Effector CD8-positive, alpha-beta T cell (primary cell): Measurements from ENCODE around the gene SSH2.
"Not testable (repeated sequence)": the region's sequence is repeated elsewhere in the genome, so short reads cannot be mapped to it uniquely, and the experiment has no call there.

Experiments used
- DNase-seq: peaks from one replicate; lab custom pipeline; 2025; lab: John Stamatoyannopoulos, UW

The SSH2 gene

GRCh38 chr17:29740017-29740416 is 190.0 kb downstream of the SSH2 start:
- DNase-seq, result no peak

GRCh38 chr17:29734640-29735039 is 195.4 kb downstream of the SSH2 start:
- DNase-seq, result no peak

GRCh38 chr17:29733166-29733565 is 196.9 kb downstream of the SSH2 start:
- no peak for DNase-seq

- no peak for DNase-seq
These were observed 197.4 kb downstream of the SSH2 start for GRCh38 chr17:29732613-29733012.

GRCh38 chr17:29732209-29732608 is 197.8 kb downstream of the SSH2 start:
- no peak for DNase-seq

GRCh38 chr17:29731589-29731929 is 198.5 kb downstream of the SSH2 start:
- DNase-seq, result no peak

GRCh38 chr17:29728490-29728889 is 201.5 kb downstream of the SSH2 start:
- no peak for DNase-seq

GRCh38 chr17:29726715-29727252 is 203.2 kb downstream of the SSH2 start:
- no peak for DNase-seq

- not testable (repeated sequence) for DNase-seq
These were observed 204.6 kb downstream of the SSH2 start for GRCh38 chr17:29725408-29725807.

- DNase-seq, result no peak
These were observed 206.6 kb downstream of the SSH2 start for GRCh38 chr17:29723278-29724047.

- DNase-seq, result no peak
These were observed 207.4 kb downstream of the SSH2 start for GRCh38 chr17:29722411-29723198.

- no peak for DNase-seq
These were observed 209.5 kb downstream of the SSH2 start for GRCh38 chr17:29720551-29720950.

- no peak for DNase-seq
These were observed 210.6 kb downstream of the SSH2 start for GRCh38 chr17:29719469-29719868.

- no peak for DNase-seq
These were observed 211.5 kb downstream of the SSH2 start for GRCh38 chr17:29718446-29719039.

- DNase-seq, result no peak
These were observed 212.2 kb downstream of the SSH2 start for GRCh38 chr17:29717817-29718216.

- no peak for DNase-seq
These were observed 213.5 kb downstream of the SSH2 start for GRCh38 chr17:29716566-29716965.

- DNase-seq, result no peak
These were observed 214.3 kb downstream of the SSH2 start for GRCh38 chr17:29715680-29716079.

GRCh38 chr17:29714146-29714545 is 215.9 kb downstream of the SSH2 start:
- DNase-seq, result no peak

- no peak for DNase-seq
These were observed 216.4 kb downstream of the SSH2 start for GRCh38 chr17:29713626-29714025.

- no peak for DNase-seq
These were observed 218.2 kb downstream of the SSH2 start for GRCh38 chr17:29711588-29712385.

- DNase-seq, result no peak
These were observed 219.1 kb downstream of the SSH2 start for GRCh38 chr17:29710891-29711418.

- DNase-seq, result no peak
These were observed 219.5 kb downstream of the SSH2 start for GRCh38 chr17:29710520-29710884.
